Thyroid gland (tissue), 4 donors: ENCODE data around the gene DAGLA.

Experiments used
- CTCF ChIP-seq, 6 experiments: fragments of 200-600 bp in 3 of 6; fragments of 450-650 bp in 3 of 6; sonication (generic) in 3 of 6; IDR thresholded peaks; one replicate each; pipeline ENCODE4 v1.5.1; 2016 to 2019; ENCODE audit warnings: antibody characterized with exemption in 6 of 6, mild to moderate bottlenecking in 2 of 6, inconsistent platforms in 1 of 6, moderate library complexity in 1 of 6
- POLR2A ChIP-seq, 2 donors: fragments of 450-650 bp; IDR thresholded peaks; one replicate each; pipeline ENCODE4 v1.6.1; 2017; ENCODE audit warnings: antibody characterized with exemption in 2 of 2, mild to moderate bottlenecking in 2 of 2, moderate library complexity in 1 of 2

DNA sequence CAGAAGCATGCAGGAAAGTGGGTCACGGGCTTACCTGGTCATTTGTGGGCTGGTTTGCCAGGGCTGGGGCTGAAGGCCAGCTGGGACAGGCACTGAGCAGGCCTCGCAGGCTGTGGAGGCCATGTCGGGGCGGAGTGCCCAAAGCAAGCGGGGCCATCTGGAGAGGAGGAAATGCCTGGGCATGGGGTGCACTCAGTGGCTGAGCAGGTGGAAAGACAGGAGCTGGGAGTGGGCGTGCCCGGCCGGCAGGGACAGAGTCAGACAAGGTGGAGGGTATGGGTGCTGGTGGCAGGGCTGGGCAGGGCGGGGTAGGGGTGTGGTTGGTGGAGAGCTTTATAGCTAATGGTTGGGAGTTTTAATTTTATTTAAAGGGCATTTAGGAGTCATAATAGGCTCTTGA is 27.4 kb downstream of the DAGLA start:
- TF ChIP-seq POLR2A (IDR thresholded peaks at IDR 0.05) (no peak), CTCF (IDR thresholded peaks at IDR 0.05) (no peak)
